Measurements from ENCODE around the gene CTNNA3. TPM values are rescaled to one million over a fixed set of nuclear protein-coding genes. Genes with fewer than 3 reads are reported as not detected.

Gene CTNNA3
- total RNA-seq, 1 donor from 2014 or later, result under 0.01 TPM

DNA sequence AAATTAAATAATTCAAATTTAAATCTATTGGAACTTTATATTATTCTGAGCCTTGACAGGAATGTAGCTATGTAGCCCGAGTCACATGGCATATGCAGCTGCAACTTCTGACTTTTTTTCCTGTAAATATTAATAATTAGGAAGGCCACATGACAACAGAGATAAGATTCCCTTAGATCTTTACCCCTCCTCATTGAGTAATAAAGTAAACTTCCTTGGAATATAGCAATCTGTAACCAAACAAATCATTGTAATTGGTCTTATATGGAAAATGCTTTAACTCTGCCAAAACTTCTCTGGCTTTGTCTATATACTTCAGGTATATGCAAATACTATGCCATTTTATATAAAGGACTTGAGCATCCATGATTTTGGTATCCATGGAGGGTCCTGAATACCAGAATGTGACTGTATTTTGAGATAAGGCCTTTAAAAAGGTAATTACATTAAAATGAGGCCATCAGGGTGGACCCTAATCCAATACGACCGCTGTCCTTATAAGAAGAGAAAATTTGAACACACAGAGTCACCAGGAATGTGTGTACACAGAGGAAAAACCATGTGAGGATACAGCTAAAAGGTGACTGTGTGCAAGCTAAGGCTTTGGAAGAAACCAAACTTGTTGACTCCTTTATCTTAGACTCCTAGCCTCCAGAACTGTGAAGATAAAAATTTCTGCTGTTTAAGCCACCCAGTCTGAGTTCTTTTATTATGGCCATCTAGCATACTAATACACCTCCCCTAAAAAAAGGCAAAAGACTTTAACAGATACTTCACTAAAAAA lies 222.0 kb downstream of the CTNNA3 start:
- no peak overlapping the region for H3K27ac ChIP-seq
- TF ChIP-seq, protein P1, sequence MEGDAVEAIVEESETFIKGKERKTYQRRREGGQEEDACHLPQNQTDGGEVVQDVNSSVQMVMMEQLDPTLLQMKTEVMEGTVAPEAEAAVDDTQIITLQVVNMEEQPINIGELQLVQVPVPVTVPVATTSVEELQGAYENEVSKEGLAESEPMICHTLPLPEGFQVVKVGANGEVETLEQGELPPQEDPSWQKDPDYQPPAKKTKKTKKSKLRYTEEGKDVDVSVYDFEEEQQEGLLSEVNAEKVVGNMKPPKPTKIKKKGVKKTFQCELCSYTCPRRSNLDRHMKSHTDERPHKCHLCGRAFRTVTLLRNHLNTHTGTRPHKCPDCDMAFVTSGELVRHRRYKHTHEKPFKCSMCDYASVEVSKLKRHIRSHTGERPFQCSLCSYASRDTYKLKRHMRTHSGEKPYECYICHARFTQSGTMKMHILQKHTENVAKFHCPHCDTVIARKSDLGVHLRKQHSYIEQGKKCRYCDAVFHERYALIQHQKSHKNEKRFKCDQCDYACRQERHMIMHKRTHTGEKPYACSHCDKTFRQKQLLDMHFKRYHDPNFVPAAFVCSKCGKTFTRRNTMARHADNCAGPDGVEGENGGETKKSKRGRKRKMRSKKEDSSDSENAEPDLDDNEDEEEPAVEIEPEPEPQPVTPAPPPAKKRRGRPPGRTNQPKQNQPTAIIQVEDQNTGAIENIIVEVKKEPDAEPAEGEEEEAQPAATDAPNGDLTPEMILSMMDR (IDR thresholded peaks at IDR 0.05), result no peak
- no peak for DNase-seq (ENCODE audit: low spot score in 2 of 2)
- H3K9me3 ChIP-seq, result peaks cover 5 to 23% of the 10 kb centered on the region in 2 donors
- no peaks in the 10 kb centered on the region for H3K36me3 ChIP-seq
- H3K27me3 ChIP-seq, result no peaks in the 10 kb centered on the region
- intact Hi-C loops (cut with DNase I), result no loop called here
- no peaks in the 10 kb centered on the region for H3K4me1 ChIP-seq
- no peak overlapping the region for H3K4me3 ChIP-seq

DNA sequence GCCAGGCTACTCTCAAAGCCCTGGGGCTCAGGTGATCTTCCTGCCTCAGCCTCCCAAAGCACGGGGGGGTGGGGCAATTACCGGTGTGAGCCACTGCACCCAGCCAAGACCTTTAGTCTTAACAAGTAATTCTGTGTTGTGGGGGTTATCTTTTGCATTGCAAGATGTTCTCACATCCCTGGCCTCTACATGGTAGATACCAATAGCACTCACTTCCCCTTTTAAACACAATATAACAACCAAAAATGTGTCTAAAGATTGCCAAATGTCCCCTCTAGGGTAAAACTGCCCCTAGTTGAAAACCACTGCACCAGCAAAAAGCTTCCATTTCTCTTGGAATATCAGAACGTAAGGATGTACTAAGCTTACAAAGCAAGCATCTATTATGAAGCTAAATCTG lies 225.0 kb downstream of the CTNNA3 start:
- no peak for DNase-seq (ENCODE audit: low spot score in 2 of 2)
- no peaks in the 10 kb centered on the region for H3K27me3 ChIP-seq
- H3K4me1 ChIP-seq, result no peaks in the 10 kb centered on the region
- no peaks in the 10 kb centered on the region for H3K36me3 ChIP-seq
- TF ChIP-seq, protein P1 (IDR thresholded peaks at IDR 0.05), result no peak
- H3K9me3 ChIP-seq, result no peaks in the 10 kb centered on the region
- H3K27ac ChIP-seq, result no peak overlapping the region
- no peak overlapping the region for H3K4me3 ChIP-seq
- intact Hi-C loops (cut with DNase I), result no loop called here

DNA sequence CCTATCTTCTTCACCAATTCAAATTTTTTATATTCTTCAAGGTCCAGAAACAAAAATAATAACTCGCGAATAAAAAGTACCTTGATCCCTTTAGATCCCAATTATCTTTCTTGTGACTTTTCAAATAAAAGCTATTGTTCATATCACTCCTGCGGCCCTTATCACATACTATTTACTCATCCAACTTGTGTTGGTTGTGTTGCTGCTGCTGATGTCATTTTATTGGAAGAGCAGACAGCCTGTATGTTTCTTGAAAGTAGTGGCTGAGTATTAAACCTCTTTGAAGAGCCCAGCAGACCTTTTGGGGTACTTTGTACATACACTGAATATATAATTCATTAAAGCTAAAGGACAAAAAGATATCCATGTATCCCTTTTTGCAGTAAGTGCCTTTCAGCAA lies 231.7 kb downstream of the CTNNA3 start:
- Histone ChIP-seq H3K4me3 (no peak overlapping the region), H3K27ac (no peak overlapping the region), H3K9me3 (no peaks in the 10 kb centered on the region), H3K4me1 (no peaks in the 10 kb centered on the region), H3K27me3 (no peaks in the 10 kb centered on the region), H3K36me3 (no peaks in the 10 kb centered on the region)
- intact Hi-C loops (cut with DNase I), result no loop called here
- DNase-seq (ENCODE audit: low spot score in 2 of 2), result no peak
- TF ChIP-seq, protein P1 (IDR thresholded peaks at IDR 0.05), result no peak

DNA sequence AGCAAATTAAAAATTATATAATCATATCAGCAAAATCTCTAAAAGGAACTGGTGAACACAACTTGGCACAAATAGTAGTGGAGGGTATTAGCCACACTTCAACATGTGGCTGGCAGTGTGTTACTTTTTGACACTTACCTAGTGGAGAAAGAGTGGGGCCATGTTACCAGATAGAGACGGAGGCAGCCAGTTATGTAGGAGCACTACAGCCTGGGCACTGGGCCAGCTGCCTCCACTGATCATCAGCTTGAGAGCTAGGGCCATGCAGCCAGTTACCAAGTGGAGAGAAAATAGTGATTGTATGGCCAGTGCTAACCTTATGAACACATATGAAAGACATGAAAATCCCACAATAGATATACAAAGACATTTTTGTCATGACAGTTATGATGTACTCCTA lies 243.1 kb downstream of the CTNNA3 start:
- TF ChIP-seq, protein P1 (IDR thresholded peaks at IDR 0.05), result no peak
- Histone ChIP-seq H3K36me3 (no peaks in the 10 kb centered on the region), H3K9me3 (peaks cover 0 to 23% of the 10 kb centered on the region in 2 donors), H3K4me3 (no peak overlapping the region), H3K27me3 (no peaks in the 10 kb centered on the region), H3K4me1 (no peaks in the 10 kb centered on the region), H3K27ac (no peak overlapping the region)
- DNase-seq (ENCODE audit: low spot score in 2 of 2), result no peak
- intact Hi-C loops (cut with DNase I), result no loop called here

DNA sequence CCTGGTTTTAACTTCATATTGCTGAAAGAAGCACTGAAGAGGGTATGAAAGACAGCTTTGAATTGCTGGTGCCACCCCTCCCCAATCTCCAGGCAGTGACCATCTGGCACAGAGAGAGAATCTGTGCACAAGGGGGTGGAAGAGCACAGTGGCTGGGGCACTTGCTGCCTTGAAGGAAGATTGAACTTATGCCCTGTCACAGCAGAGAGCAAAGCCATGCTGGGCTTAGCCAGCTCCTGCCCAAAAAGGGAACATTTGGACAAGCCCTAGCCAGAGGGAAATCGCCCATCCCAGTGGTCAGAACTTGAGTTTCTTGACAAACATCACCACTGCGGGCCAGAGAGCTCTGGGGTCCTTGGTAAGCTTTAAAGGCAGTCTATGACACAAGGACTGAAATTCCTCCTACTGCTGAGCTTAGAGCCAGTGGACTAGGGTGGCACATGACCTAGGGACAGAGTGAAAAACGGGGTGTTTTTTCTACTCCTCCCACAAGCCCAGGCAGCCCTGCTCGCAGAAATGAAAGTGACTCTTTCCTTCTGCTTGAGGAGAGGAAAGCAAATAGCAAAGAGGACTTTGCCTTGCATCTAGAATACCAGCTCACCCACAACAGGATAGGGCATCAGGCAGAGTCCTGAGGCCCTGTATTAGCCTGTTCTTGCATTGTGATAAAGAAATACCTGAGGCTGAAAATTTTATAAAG lies 257.2 kb downstream of the CTNNA3 start:
- Histone ChIP-seq H3K27me3 (no peaks in the 10 kb centered on the region), H3K36me3 (no peaks in the 10 kb centered on the region), H3K9me3 (peaks cover 0 to 14% of the 10 kb centered on the region in 2 donors), H3K4me3 (peak overlapping the region in 1 of 2 donors; percentile 13), H3K4me1 (no peaks in the 10 kb centered on the region), H3K27ac (peak overlapping the region in 1 of 2 donors; percentile 22)
- TF ChIP-seq, protein P1 (IDR thresholded peaks at IDR 0.05), result no peak
- DNase-seq (ENCODE audit: low spot score in 2 of 2), result no peak
- intact Hi-C loops (cut with DNase I), result no loop called here

Measured in ascending aorta (tissue), 2 donors.